GM12875 (cell line): Measurements from ENCODE around the gene IKZF3.

Experiments
- H3K4me3 ChIP-seq: one replicate; pipeline ENCODE4 v1.5.1; 2011; ENCODE audit warnings: low read depth, low read length, control low read depth
- TF ChIP-seq, protein P1 (sequence below): IDR thresholded peaks from 2 replicates; pipeline ENCODE4 v1.5.1; 2011; ENCODE audit warnings: low read depth, mild to moderate bottlenecking, control low read depth, inconsistent platforms, low read length, moderate library complexity, borderline replicate concordance; ENCODE audit not compliant: insufficient read depth

Gene IKZF3

DNA sequence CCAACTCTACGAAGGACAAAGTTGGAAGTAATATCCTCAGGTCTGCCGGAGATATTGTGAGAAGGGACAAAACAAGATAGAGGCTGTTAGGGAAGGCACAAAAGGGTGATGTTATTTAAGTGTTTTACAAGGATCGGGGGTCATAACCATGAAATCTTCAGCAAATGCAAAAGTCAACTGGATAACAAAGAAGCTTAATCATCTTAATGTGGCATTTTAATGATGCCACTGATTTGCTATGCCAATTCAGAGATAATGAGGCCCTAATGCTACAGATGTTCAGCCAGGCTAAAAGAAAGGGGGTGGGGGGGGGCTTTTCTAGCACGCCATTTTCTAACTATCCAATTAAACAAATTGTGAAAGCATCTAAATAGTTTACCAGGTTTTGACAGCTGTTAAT lies 63.1 kb downstream of the IKZF3 start:
- TF ChIP-seq, protein P1, sequence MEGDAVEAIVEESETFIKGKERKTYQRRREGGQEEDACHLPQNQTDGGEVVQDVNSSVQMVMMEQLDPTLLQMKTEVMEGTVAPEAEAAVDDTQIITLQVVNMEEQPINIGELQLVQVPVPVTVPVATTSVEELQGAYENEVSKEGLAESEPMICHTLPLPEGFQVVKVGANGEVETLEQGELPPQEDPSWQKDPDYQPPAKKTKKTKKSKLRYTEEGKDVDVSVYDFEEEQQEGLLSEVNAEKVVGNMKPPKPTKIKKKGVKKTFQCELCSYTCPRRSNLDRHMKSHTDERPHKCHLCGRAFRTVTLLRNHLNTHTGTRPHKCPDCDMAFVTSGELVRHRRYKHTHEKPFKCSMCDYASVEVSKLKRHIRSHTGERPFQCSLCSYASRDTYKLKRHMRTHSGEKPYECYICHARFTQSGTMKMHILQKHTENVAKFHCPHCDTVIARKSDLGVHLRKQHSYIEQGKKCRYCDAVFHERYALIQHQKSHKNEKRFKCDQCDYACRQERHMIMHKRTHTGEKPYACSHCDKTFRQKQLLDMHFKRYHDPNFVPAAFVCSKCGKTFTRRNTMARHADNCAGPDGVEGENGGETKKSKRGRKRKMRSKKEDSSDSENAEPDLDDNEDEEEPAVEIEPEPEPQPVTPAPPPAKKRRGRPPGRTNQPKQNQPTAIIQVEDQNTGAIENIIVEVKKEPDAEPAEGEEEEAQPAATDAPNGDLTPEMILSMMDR = no peak
- H3K4me3 ChIP-seq = no peak overlapping the region

DNA sequence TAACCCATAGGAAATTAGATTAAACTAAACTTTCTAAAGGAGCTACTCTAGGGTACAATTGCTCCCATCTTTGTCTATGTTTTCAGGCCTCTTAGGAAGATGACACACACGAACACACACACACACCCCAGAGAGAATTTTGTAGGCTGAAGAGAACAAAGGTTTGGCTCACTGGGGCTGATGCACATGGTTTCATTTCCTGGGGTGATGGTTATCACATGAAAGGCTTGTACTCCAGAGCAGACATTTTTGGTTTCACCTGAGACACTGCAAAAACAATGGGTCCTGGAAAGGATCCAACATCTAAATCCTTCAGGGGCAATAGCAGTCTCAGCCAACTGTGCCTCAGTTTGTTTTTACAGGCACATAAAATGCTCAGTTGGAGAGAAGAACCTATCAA lies 63.6 kb downstream of the IKZF3 start:
- no peak overlapping the region for H3K4me3 ChIP-seq
- TF ChIP-seq, protein P1 = no peak

DNA sequence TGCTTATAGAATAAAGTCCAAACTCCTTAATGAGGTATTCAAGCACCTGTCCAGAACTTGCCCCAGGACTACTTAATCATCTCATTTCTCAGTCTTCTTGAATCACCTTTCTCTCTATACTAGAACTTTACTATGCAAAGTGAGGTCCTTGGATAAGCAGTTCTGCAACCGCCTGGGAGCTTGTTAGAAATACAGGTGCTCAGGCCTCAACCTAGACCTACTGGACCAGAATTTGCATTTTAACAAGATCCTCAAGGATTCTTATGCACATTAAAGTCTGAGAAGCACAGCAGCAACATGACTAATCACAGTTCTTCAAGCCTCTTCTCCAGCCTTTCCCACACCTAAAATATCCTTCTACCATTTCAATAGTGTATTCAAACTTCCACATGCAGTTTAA lies 64.7 kb downstream of the IKZF3 start:
- no peak overlapping the region for H3K4me3 ChIP-seq
- TF ChIP-seq, protein P1 = no peak

DNA sequence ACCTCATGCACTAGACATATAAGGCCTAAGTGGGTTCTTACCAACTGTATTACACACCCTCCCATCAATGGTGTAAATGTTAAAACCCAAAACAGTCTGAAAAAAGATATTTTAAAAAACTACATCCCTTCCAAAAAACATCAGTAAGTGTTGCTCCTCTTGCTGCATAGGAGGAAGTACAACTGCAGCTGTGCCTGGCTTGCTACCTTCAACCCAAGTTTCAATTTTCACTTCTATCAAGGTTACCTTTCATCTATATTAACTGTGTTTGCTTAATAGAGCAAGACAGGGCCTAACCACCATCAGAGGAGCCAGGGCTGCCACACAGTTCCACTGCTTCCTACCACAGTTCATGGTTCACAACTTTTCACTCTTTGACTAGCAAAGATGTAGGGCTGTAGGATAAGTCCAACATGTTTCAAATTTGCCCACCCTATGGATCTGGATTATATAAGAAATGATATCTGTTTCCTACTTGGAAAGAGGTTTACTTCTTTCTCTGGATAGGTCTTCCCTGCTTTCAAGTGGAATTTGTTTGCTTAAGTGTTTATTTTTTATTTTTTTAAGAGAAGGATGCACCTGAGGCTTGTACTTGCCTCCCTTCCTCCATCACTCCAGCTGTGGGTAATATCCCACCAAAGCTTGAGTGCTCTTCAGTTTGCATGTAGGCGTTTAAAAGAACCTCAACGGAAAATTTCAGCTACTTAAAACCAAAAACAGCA lies 69.7 kb downstream of the IKZF3 start:
- TF ChIP-seq, protein P1 = no peak
- no peak overlapping the region for H3K4me3 ChIP-seq

DNA sequence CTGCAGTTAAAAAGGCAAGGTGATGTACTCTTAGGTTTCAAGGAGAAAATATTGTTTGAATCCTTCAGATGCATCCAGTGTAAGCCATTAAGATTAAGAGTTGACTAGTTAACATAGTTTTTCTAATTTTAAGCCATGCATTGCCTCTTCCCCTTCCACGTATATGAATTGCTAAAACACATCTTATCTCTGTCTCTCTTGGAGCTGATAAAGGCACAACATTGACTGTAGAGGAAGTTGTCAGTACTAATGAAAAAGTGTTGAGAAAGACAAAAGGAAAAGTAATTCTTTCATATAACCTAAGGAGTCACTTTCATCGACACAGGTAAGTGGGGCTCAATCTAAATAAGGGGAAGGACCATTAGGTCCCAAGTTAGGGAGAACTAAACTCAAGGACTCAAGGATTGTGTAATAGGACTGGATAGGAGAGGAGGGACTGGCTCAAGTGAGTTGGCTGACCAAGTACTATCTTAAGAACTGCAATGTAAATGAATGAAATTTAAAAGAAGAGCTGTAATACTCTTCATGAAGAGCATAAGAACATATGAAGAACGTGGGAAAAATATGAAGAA lies 70.7 kb downstream of the IKZF3 start:
- TF ChIP-seq, protein P1 = no peak
- no peak overlapping the region for H3K4me3 ChIP-seq

DNA sequence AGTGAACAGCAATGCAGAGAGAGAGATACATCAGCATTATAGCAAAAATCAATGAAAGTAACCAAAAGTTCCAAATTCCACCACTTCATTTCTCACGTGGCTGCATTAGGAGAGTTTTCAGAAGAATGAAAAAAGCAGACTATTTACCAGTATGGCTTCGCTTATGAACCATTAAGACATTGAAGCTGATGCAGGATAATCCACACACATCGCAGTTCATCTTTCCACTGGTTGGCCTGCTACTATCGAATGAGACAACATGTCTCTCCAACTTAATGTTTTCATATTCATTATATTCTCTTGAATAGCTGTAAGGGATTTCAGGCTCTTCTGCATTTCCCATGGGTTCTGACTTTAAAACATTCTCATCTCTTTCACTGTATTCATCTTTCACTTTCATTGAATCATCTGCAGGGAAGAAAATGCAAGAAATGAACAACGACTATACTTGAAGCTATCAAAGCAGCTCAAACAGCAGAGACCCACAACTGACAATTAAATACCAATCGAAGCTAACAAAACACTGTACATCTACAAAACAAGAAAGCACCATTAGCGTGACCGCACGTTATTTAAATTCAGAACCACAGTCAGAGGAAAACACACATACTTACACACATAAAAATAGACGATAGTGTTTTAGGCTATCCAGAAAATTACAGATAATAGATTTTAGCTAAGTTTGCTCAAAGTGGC lies 71.4 kb downstream of the IKZF3 start:
- TF ChIP-seq, protein P1 = no peak
- H3K4me3 ChIP-seq = no peak overlapping the region
